ENCODE results near the gene CCDC146. TPM values are rescaled to one million over a fixed set of nuclear protein-coding genes. Genes with fewer than 3 reads are reported as not detected.
"Not testable (repeated sequence)": the region's sequence is repeated elsewhere in the genome, so short reads cannot be mapped to it uniquely, and the experiment has no call there.

CCDC146 gene
- total RNA-seq, 1 experiment from 2014 or later = 0.72 TPM

DNA sequence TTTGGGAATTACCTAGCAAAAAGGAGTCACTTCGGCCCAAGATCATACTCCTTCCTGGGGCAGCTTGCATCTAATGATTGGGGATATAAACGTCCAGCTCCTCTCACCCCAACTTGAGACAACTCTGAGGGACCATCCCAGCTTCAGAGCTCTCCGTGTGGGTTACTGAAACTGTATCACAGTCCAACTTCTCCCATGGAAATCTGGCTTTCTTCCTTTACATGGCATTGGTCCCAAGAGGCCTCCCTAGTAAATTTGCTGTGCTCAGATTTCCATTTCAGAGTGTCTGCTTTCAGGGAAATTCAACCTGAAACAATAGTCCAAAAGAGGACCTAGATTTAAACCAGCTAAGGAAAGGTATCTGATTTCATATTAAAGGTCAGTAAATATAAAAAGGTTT, 14.8 kb upstream of the CCDC146 start:
- H3K4me2 ChIP-seq (ENCODE audit: insufficient read depth, insufficient read length, low read length); H3K23ac ChIP-seq (ENCODE audit: insufficient read length, low read depth, low read length); H3K27me3 ChIP-seq (ENCODE audit: insufficient read depth, low read length); H3K4me3 Mint-ChIP-seq; H3K14ac ChIP-seq (ENCODE audit: insufficient read depth, low read length); H2AFZ ChIP-seq (ENCODE audit: low read length); H2BK20ac ChIP-seq (ENCODE audit: low read depth, low read length, poor library complexity, severe bottlenecking); H3K27ac ChIP-seq (ENCODE audit: insufficient read length, low read depth, low read length); H3K4me1 Mint-ChIP-seq; H3K27me3 Mint-ChIP-seq (ENCODE audit: low read depth); H3K4ac ChIP-seq (ENCODE audit: low read depth, low read length); H4K91ac ChIP-seq (ENCODE audit: insufficient read length, low read depth, low read length); H2AK5ac ChIP-seq (ENCODE audit: insufficient read length, low read length); H4K5ac ChIP-seq (ENCODE audit: insufficient read length, low read depth, low read length); H3K18ac ChIP-seq (ENCODE audit: insufficient read length, low read depth, low read length); H4K20me1 ChIP-seq (ENCODE audit: control insufficient read depth, insufficient read depth, insufficient read length); H3K23me2 ChIP-seq (ENCODE audit: insufficient read length, low read depth, low read length, poor library complexity, severe bottlenecking); H3K27ac Mint-ChIP-seq; H3K79me2 ChIP-seq (ENCODE audit: insufficient read depth, low read length); H3K4me1 ChIP-seq (ENCODE audit: insufficient read depth, low read length); H3K56ac ChIP-seq (ENCODE audit: insufficient read length, low read depth, low read length); H2BK12ac ChIP-seq (ENCODE audit: insufficient read length, low read depth, low read length); H2BK120ac ChIP-seq (ENCODE audit: low read depth, low read length, poor library complexity, severe bottlenecking); H2BK5ac ChIP-seq (ENCODE audit: insufficient read length, low read length); DNase-seq; H3K9ac ChIP-seq (ENCODE audit: extremely low read depth, insufficient read length, low read length); H2BK15ac ChIP-seq (ENCODE audit: low read depth, low read length); H3K79me1 ChIP-seq (ENCODE audit: insufficient read depth, low read depth, low read length, poor library complexity, severe bottlenecking); H4K8ac ChIP-seq (replicated peaks; ENCODE audit: insufficient read length, low read depth, low read length); H3K9me3 ChIP-seq (ENCODE audit: control insufficient read depth, low read depth, low read length); H3K9me3 Mint-ChIP-seq; H3K36me3 Mint-ChIP-seq (ENCODE audit: insufficient read depth in 1 of 3, low read depth in 3 of 3); H3T11ph ChIP-seq (ENCODE audit: low read length): not testable (repeated sequence)
- no CpG with 5 or more reads among the region's 3 CpGs for WGBS (ENCODE audit: extremely low coverage, insufficient read length, low lambda C conversion rate)

DNA sequence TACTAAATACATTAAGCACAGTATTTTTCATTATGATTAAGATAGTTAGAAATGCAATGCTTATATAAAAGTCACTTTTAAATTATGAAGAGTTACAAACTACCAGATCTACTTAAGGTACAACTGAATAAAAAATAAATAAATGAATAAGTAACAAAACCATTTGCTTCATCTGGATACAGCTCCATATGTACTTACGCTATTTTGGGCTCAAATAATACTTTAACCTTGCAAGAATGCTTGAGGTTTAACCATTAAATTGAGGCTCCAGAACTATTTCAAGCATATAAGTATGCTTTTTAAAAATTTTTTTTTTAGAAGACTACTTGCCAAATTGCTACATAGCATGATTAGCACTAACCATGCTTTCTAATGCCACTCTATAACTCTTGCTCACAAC, 14.1 kb upstream of the CCDC146 start:
- no CpG with 5 or more reads among the region's 1 CpG for WGBS (ENCODE audit: extremely low coverage, insufficient read length, low lambda C conversion rate)
- not testable (repeated sequence) for H3T11ph ChIP-seq (ENCODE audit: low read length); H2BK12ac ChIP-seq (ENCODE audit: insufficient read length, low read depth, low read length); H2AFZ ChIP-seq (ENCODE audit: low read length); H4K20me1 ChIP-seq (ENCODE audit: control insufficient read depth, insufficient read depth, insufficient read length); H3K4me1 ChIP-seq (ENCODE audit: insufficient read depth, low read length); H3K14ac ChIP-seq (ENCODE audit: insufficient read depth, low read length); H4K91ac ChIP-seq (ENCODE audit: insufficient read length, low read depth, low read length); H2BK20ac ChIP-seq (ENCODE audit: low read depth, low read length, poor library complexity, severe bottlenecking); H3K4me1 Mint-ChIP-seq; H3K23ac ChIP-seq (ENCODE audit: insufficient read length, low read depth, low read length); H3K27ac ChIP-seq (ENCODE audit: insufficient read length, low read depth, low read length); H3K23me2 ChIP-seq (ENCODE audit: insufficient read length, low read depth, low read length, poor library complexity, severe bottlenecking); H2BK120ac ChIP-seq (ENCODE audit: low read depth, low read length, poor library complexity, severe bottlenecking); H2BK5ac ChIP-seq (ENCODE audit: insufficient read length, low read length); H3K9me3 Mint-ChIP-seq; H3K27ac Mint-ChIP-seq; H3K27me3 Mint-ChIP-seq (ENCODE audit: low read depth); H2AK5ac ChIP-seq (ENCODE audit: insufficient read length, low read length); H4K5ac ChIP-seq (ENCODE audit: insufficient read length, low read depth, low read length); H3K4ac ChIP-seq (ENCODE audit: low read depth, low read length); DNase-seq; H3K9ac ChIP-seq (ENCODE audit: extremely low read depth, insufficient read length, low read length); H4K8ac ChIP-seq (replicated peaks; ENCODE audit: insufficient read length, low read depth, low read length); H3K4me3 Mint-ChIP-seq; H3K79me1 ChIP-seq (ENCODE audit: insufficient read depth, low read depth, low read length, poor library complexity, severe bottlenecking); H3K18ac ChIP-seq (ENCODE audit: insufficient read length, low read depth, low read length); H2BK15ac ChIP-seq (ENCODE audit: low read depth, low read length); H3K79me2 ChIP-seq (ENCODE audit: insufficient read depth, low read length); H3K4me2 ChIP-seq (ENCODE audit: insufficient read depth, insufficient read length, low read length); H3K36me3 Mint-ChIP-seq (ENCODE audit: insufficient read depth in 1 of 3, low read depth in 3 of 3); H3K9me3 ChIP-seq (ENCODE audit: control insufficient read depth, low read depth, low read length); H3K27me3 ChIP-seq (ENCODE audit: insufficient read depth, low read length); H3K56ac ChIP-seq (ENCODE audit: insufficient read length, low read depth, low read length)

Data from H9 (cell line).